Measurements from ENCODE around the gene COL15A1. TPM values are rescaled to one million over a fixed set of nuclear protein-coding genes. Genes with fewer than 3 reads are reported as not detected.

The COL15A1 gene
- total RNA-seq, 1 experiment from 2014 or later = not detected

DNA sequence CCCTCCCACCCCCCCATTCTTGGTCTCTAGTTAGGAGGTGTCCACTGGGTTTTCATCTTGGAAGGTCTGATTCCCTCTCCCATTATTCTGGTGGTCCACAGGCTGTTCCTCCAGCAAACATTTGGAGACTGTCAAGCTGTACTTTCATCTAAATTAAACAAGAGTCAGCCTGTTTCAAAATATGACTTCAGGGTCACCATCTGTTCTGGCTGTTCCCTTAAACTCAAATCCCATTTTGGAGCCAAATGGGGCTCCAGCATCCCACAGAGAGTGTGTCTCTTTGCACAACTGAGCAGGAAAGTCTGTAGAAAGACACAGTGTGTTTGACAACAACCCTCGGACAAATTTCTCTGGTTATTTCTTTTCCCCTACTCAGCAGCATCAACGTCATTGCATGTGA is 20.5 kb downstream of the COL15A1 start:
- Mint-ChIP-seq H3K36me3 (ENCODE audit: insufficient read depth in 1 of 3, low read depth in 3 of 3) (no peaks in the 10 kb centered on the region; a peak in 1 of 7 replicates), H3K4me3 (no peak overlapping the region), H3K27me3 (ENCODE audit: low read depth) (peaks cover 7% of the 10 kb centered on the region), H3K27ac (peak overlapping the region in 1 of 3 experiments; percentile 56; a peak in 1 of 7 replicates), H3K9me3 (no peaks in the 10 kb centered on the region), H3K4me1 (peaks cover 18 to 21% of the 10 kb centered on the region in 2 experiments)
- Histone ChIP-seq H3K23ac (ENCODE audit: insufficient read length, low read depth, low read length) (no peak overlapping the region), H2AK5ac (ENCODE audit: insufficient read length, low read length) (no peak overlapping the region), H3K23me2 (ENCODE audit: insufficient read length, low read depth, low read length, poor library complexity, severe bottlenecking) (no peaks in the 10 kb centered on the region), H4K20me1 (ENCODE audit: control insufficient read depth, insufficient read depth, insufficient read length) (no peaks in the 10 kb centered on the region), H4K5ac (ENCODE audit: insufficient read length, low read depth, low read length) (no peak overlapping the region), H3K79me1 (ENCODE audit: insufficient read depth, low read depth, low read length, poor library complexity, severe bottlenecking) (no peaks in the 10 kb centered on the region), H3T11ph (ENCODE audit: low read length) (no peak overlapping the region), H3K4me2 (ENCODE audit: insufficient read depth, insufficient read length, low read length) (no peak overlapping the region), H4K91ac (ENCODE audit: insufficient read length, low read depth, low read length) (no peak overlapping the region), H2AFZ (ENCODE audit: low read length) (no peak overlapping the region), H3K9me3 (ENCODE audit: control insufficient read depth, low read depth, low read length) (no peaks in the 10 kb centered on the region), H3K4ac (ENCODE audit: low read depth, low read length) (no peak overlapping the region), H2BK12ac (ENCODE audit: insufficient read length, low read depth, low read length) (no peak overlapping the region), H2BK5ac (ENCODE audit: insufficient read length, low read length) (no peak overlapping the region), H3K27ac (ENCODE audit: insufficient read length, low read depth, low read length) (no peak overlapping the region), H2BK15ac (ENCODE audit: low read depth, low read length) (no peak overlapping the region), H2BK120ac (ENCODE audit: low read depth, low read length, poor library complexity, severe bottlenecking) (no peak overlapping the region), H3K14ac (ENCODE audit: insufficient read depth, low read length) (no peak overlapping the region), H4K8ac (replicated peaks; ENCODE audit: insufficient read length, low read depth, low read length) (no peak overlapping the region), H3K9ac (ENCODE audit: extremely low read depth, insufficient read length, low read length) (no peak overlapping the region), H3K4me1 (ENCODE audit: insufficient read depth, low read length) (peaks cover 2% of the 10 kb centered on the region; the same call in 1 of the 2 replicates), H3K27me3 (ENCODE audit: insufficient read depth, low read length) (no peaks in the 10 kb centered on the region), H3K56ac (ENCODE audit: insufficient read length, low read depth, low read length) (no peak overlapping the region), H3K79me2 (ENCODE audit: insufficient read depth, low read length) (no peaks in the 10 kb centered on the region), H3K18ac (ENCODE audit: insufficient read length, low read depth, low read length) (no peak overlapping the region), H2BK20ac (ENCODE audit: low read depth, low read length, poor library complexity, severe bottlenecking) (no peak overlapping the region)
- no CpG with 5 or more reads among the region's 2 CpGs for WGBS (ENCODE audit: extremely low coverage, insufficient read length, low lambda C conversion rate)
- TF ChIP-seq, protein P1, sequence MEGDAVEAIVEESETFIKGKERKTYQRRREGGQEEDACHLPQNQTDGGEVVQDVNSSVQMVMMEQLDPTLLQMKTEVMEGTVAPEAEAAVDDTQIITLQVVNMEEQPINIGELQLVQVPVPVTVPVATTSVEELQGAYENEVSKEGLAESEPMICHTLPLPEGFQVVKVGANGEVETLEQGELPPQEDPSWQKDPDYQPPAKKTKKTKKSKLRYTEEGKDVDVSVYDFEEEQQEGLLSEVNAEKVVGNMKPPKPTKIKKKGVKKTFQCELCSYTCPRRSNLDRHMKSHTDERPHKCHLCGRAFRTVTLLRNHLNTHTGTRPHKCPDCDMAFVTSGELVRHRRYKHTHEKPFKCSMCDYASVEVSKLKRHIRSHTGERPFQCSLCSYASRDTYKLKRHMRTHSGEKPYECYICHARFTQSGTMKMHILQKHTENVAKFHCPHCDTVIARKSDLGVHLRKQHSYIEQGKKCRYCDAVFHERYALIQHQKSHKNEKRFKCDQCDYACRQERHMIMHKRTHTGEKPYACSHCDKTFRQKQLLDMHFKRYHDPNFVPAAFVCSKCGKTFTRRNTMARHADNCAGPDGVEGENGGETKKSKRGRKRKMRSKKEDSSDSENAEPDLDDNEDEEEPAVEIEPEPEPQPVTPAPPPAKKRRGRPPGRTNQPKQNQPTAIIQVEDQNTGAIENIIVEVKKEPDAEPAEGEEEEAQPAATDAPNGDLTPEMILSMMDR (conservative IDR thresholded peaks at IDR 0.05) = no peak
- no peak for DNase-seq
